ENCODE measurements around the gene NLGN1. TPM values are rescaled to one million over a fixed set of nuclear protein-coding genes. Genes with fewer than 3 reads are reported as not detected.

The NLGN1 gene
- total RNA-seq, 4 donors from 2014 or later: 12.9 to 20.9 (median 18.0) TPM

GRCh38 chr3:173814809-173815208, 417.3 kb downstream of the NLGN1 start:
- 93% methylated on average over 3 of the region's 3 CpGs for WGBS
- DNase-seq (ENCODE audit: extremely low spot score): no peak
- intact Hi-C loops (cut with DNase I): no loop called here
- H3K27ac ChIP-seq (replicated peaks in 1 of 4): no peak overlapping the region
- no peaks in the 10 kb centered on the region for H3K27me3 ChIP-seq
- no peaks in the 10 kb centered on the region for H3K9me3 ChIP-seq
- no peaks in the 10 kb centered on the region for H3K36me3 ChIP-seq
- no peaks in the 10 kb centered on the region for H3K4me1 ChIP-seq
- H3K4me3 ChIP-seq: no peak overlapping the region
- TF ChIP-seq POLR2A (IDR thresholded peaks at IDR 0.05; ENCODE audit: low read depth): no peak
- no peak for TF ChIP-seq POLR2AphosphoS5 (IDR thresholded peaks at IDR 0.05)
- no peak for TF ChIP-seq EP300 (IDR thresholded peaks at IDR 0.05)
- no peak for TF ChIP-seq CTCF (IDR thresholded peaks at IDR 0.05)

- H3K36me3 ChIP-seq: no peaks in the 10 kb centered on the region
- H3K9me3 ChIP-seq: no peaks in the 10 kb centered on the region
- WGBS: 83% methylated on average over 5 of the region's 5 CpGs
- no peak overlapping the region for H3K4me3 ChIP-seq
- no peaks in the 10 kb centered on the region for H3K27me3 ChIP-seq
- intact Hi-C loops (cut with DNase I): no loop called here
- TF ChIP-seq POLR2AphosphoS5 (IDR thresholded peaks at IDR 0.05): no peak
- TF ChIP-seq EP300 (IDR thresholded peaks at IDR 0.05): no peak
- TF ChIP-seq CTCF (IDR thresholded peaks at IDR 0.05): no peak
- TF ChIP-seq POLR2A (IDR thresholded peaks at IDR 0.05; ENCODE audit: low read depth): no peak
- no peak for DNase-seq (ENCODE audit: extremely low spot score)
- H3K27ac ChIP-seq (replicated peaks in 1 of 4): no peak overlapping the region
- H3K4me1 ChIP-seq: no peaks in the 10 kb centered on the region
Observed at GRCh38 chr3:173819368-173819767, 421.8 kb downstream of the NLGN1 start.

GRCh38 chr3:173823911-173824460, 426.4 kb downstream of the NLGN1 start:
- Histone ChIP-seq H3K36me3 (no peaks in the 10 kb centered on the region), H3K4me3 (no peak overlapping the region), H3K4me1 (no peaks in the 10 kb centered on the region), H3K9me3 (no peaks in the 10 kb centered on the region), H3K27ac (replicated peaks in 1 of 4) (no peak overlapping the region), H3K27me3 (no peaks in the 10 kb centered on the region)
- no peak for DNase-seq (ENCODE audit: extremely low spot score)
- 87% methylated on average over 1 of the region's 1 CpG for WGBS
- intact Hi-C loops (cut with DNase I): no loop called here
- no peak for TF ChIP-seq CTCF (IDR thresholded peaks at IDR 0.05)
- TF ChIP-seq EP300 (IDR thresholded peaks at IDR 0.05): no peak
- no peak for TF ChIP-seq POLR2AphosphoS5 (IDR thresholded peaks at IDR 0.05)
- no peak for TF ChIP-seq POLR2A (IDR thresholded peaks at IDR 0.05; ENCODE audit: low read depth)

- intact Hi-C loops (cut with DNase I): no loop called here
- H3K27me3 ChIP-seq: no peaks in the 10 kb centered on the region
- no peak overlapping the region for H3K27ac ChIP-seq (replicated peaks in 1 of 4)
- H3K9me3 ChIP-seq: no peaks in the 10 kb centered on the region
- H3K36me3 ChIP-seq: no peaks in the 10 kb centered on the region
- no peaks in the 10 kb centered on the region for H3K4me1 ChIP-seq
- TF ChIP-seq POLR2A (IDR thresholded peaks at IDR 0.05; ENCODE audit: low read depth) (no peak), POLR2AphosphoS5 (IDR thresholded peaks at IDR 0.05) (no peak), CTCF (IDR thresholded peaks at IDR 0.05) (no peak), EP300 (IDR thresholded peaks at IDR 0.05) (no peak)
- H3K4me3 ChIP-seq: no peak overlapping the region
- no peak for DNase-seq (ENCODE audit: extremely low spot score)
- 87% methylated on average over 1 of the region's 1 CpG for WGBS
Observed at GRCh38 chr3:173825730-173826129, 428.2 kb downstream of the NLGN1 start.

GRCh38 chr3:173826416-173826815, 428.9 kb downstream of the NLGN1 start:
- H3K4me1 ChIP-seq: no peaks in the 10 kb centered on the region
- TF ChIP-seq CTCF (IDR thresholded peaks at IDR 0.05) (no peak), POLR2AphosphoS5 (IDR thresholded peaks at IDR 0.05) (no peak), EP300 (IDR thresholded peaks at IDR 0.05) (no peak), POLR2A (IDR thresholded peaks at IDR 0.05; ENCODE audit: low read depth) (no peak)
- H3K9me3 ChIP-seq: no peaks in the 10 kb centered on the region
- H3K27ac ChIP-seq (replicated peaks in 1 of 4): no peak overlapping the region
- no peak overlapping the region for H3K4me3 ChIP-seq
- no peaks in the 10 kb centered on the region for H3K36me3 ChIP-seq
- intact Hi-C loops (cut with DNase I): no loop called here
- 67% methylated on average over 6 of the region's 6 CpGs for WGBS
- no peaks in the 10 kb centered on the region for H3K27me3 ChIP-seq
- no peak for DNase-seq (ENCODE audit: extremely low spot score)
